SK-N-SH treated with all-trans-retinoic acid at 6 μM for 48 hours (cell line): ENCODE measurements around the gene CYBA.

Experiments used
- ARNTL ChIP-seq: fragments of 450-650 bp; formaldehyde crosslinking; IDR thresholded peaks from 2 replicates; pipeline ENCODE4 v1.5.0; 2020; ENCODE audit warnings: low read depth, mild to moderate bottlenecking, moderate library complexity, borderline replicate concordance
- CREB5 ChIP-seq: fragments of 250-450 bp; sonication (Bioruptor Pico); IDR thresholded peaks from 2 replicates; pipeline ENCODE4 v1.5.1; 2020; ENCODE audit warnings: low read depth, mild to moderate bottlenecking, moderate library complexity
- PATZ1 ChIP-seq: fragments of 250-450 bp; sonication (Bioruptor Pico); IDR thresholded peaks from 2 replicates; pipeline ENCODE4 v1.8.0; 2020; ENCODE audit warnings: mild to moderate bottlenecking, moderate library complexity, borderline replicate concordance
- TCF4 ChIP-seq: fragments of 250-450 bp; sonication (Bioruptor Pico); IDR thresholded peaks from 2 replicates; pipeline ENCODE4 v1.8.0; 2021; ENCODE audit warnings: mild to moderate bottlenecking, moderate library complexity, borderline replicate concordance
- ZFP3 ChIP-seq: fragments of 250-450 bp; sonication (Bioruptor Pico); IDR thresholded peaks from 2 replicates; pipeline ENCODE4 v1.5.0; 2020; ENCODE audit warnings: mild to moderate bottlenecking, moderate library complexity
- ZFP30 ChIP-seq: fragments of 450-650 bp; formaldehyde crosslinking; IDR thresholded peaks from 2 replicates; pipeline ENCODE4 v1.5.0; 2022; ENCODE audit warnings: mild to moderate bottlenecking, moderate library complexity
- ZNF70 ChIP-seq: fragments of 450-650 bp; formaldehyde crosslinking; IDR thresholded peaks from 2 replicates; pipeline ENCODE4 v1.5.0; 2020; ENCODE audit warnings: mild to moderate bottlenecking, moderate library complexity

GRCh38 chr16:88639231-88640038 is 11.4 kb downstream of the CYBA start:
- TF ChIP-seq ZNF70 (no peak), ZFP3 (CRISPR knock-in tag) (no peak), ZFP30 (no peak), ARNTL (CRISPR knock-in tag) (no peak), TCF4 (CRISPR knock-in tag) (no peak), PATZ1 (CRISPR knock-in tag) (no peak), CREB5 (CRISPR knock-in tag) (no peak)
